GM12873 (cell line): ENCODE measurements around the gene GOLM1.

ENCODE experiments used
- CTCF ChIP-seq: IDR thresholded peaks from 2 replicates; pipeline ENCODE4 v1.5.1; 2012; ENCODE audit warnings: low read depth, mild to moderate bottlenecking, moderate library complexity, low read length, control low read depth; ENCODE audit not compliant: insufficient read depth; ENCODE audit errors: missing control alignments

The GOLM1 gene

GRCh38 chr9:86064220-86064619 is 35.1 kb downstream of the GOLM1 start:
- no peak for TF ChIP-seq CTCF

GRCh38 chr9:86062845-86063693 is 36.3 kb downstream of the GOLM1 start:
- no peak for TF ChIP-seq CTCF

GRCh38 chr9:86061972-86062739 is 37.2 kb downstream of the GOLM1 start:
- no peak for TF ChIP-seq CTCF

- no peak for TF ChIP-seq CTCF
These were observed 41.9 kb downstream of the GOLM1 start for GRCh38 chr9:86057491-86057890.

- no peak for TF ChIP-seq CTCF
These were observed 44.7 kb downstream of the GOLM1 start for GRCh38 chr9:86054695-86055094.

- TF ChIP-seq CTCF = no peak
These were observed 46.5 kb downstream of the GOLM1 start for GRCh38 chr9:86052556-86053468.
